Mesenchymal stem cell (in vitro differentiated cells and primary cell): ENCODE data around the gene DGKG.

Experiments
- DNase-seq: peaks from one replicate; pipeline ENCODE4 v3.0.0-alpha.2; 2013
- H2AFZ ChIP-seq: one replicate; pipeline ENCODE4 v1.6.1; 2013; ENCODE audit warnings: low read depth, mild to moderate bottlenecking, control low read depth, inconsistent platforms, low read length, moderate library complexity
- H2AK5ac ChIP-seq: 2 replicates; pipeline ENCODE4 v1.6.1; 2013; ENCODE audit warnings: low read length, moderate library complexity, mild to moderate bottlenecking, inconsistent platforms; ENCODE audit not compliant: severe bottlenecking
- H2BK120ac ChIP-seq: one replicate; pipeline ENCODE4 v1.6.1; 2013; ENCODE audit warnings: low read depth, mild to moderate bottlenecking, inconsistent platforms, low read length, moderate library complexity
- H2BK12ac ChIP-seq, 2 experiments: one replicate each; pipeline ENCODE4 v1.6.1; 2013; ENCODE audit warnings: inconsistent platforms in 2 of 2, low read length in 2 of 2, mild to moderate bottlenecking in 2 of 2, moderate library complexity in 2 of 2, control low read depth in 1 of 2
- H2BK15ac ChIP-seq: one replicate; pipeline ENCODE4 v1.6.1; 2013; ENCODE audit warnings: mild to moderate bottlenecking, low read depth, inconsistent platforms; ENCODE audit not compliant: poor library complexity, severe bottlenecking
- H2BK5ac ChIP-seq: 2 replicates; pipeline ENCODE4 v1.6.1; 2013; ENCODE audit warnings: low read depth, mild to moderate bottlenecking, low read length, control low read depth, inconsistent platforms; ENCODE audit not compliant: poor library complexity, severe bottlenecking
- H3K14ac ChIP-seq, 2 experiments: one replicate each; pipeline ENCODE4 v1.6.1; 2013; ENCODE audit warnings: inconsistent platforms in 2 of 2, low read length in 2 of 2, control low read depth in 1 of 2, mild to moderate bottlenecking in 1 of 2, moderate library complexity in 1 of 2
- H3K18ac ChIP-seq, 2 experiments: one replicate each; pipeline ENCODE4 v1.6.1; 2013; ENCODE audit warnings: inconsistent platforms in 2 of 2, low read length in 2 of 2, control low read depth in 1 of 2, low read depth in 1 of 2, mild to moderate bottlenecking in 1 of 2
- H3K23ac ChIP-seq, 2 experiments: one replicate each; pipeline ENCODE4 v1.6.1; 2013; ENCODE audit warnings: inconsistent platforms in 2 of 2, low read length in 2 of 2, mild to moderate bottlenecking in 2 of 2, moderate library complexity in 2 of 2, control low read depth in 1 of 2
- H3K27ac ChIP-seq: 2 replicates; pipeline ENCODE4 v1.5.1; 2013; ENCODE audit warnings: mild to moderate bottlenecking, moderate library complexity, low read length, control low read depth, inconsistent platforms; ENCODE audit not compliant: poor library complexity, severe bottlenecking
- H3K27me3 ChIP-seq, 2 experiments: 2 replicates each; pipeline versions ENCODE4 v1.6.1 to v1.7.0; 2013; ENCODE audit warnings: low read length in 2 of 2, mild to moderate bottlenecking in 2 of 2, moderate library complexity in 2 of 2, control low read depth in 1 of 2, inconsistent platforms in 1 of 2; ENCODE audit not compliant: control insufficient read depth in 1 of 2, insufficient read depth in 1 of 2
- H3K36me3 ChIP-seq, 2 experiments: 2 replicates each; pipeline versions ENCODE4 v1.6.1 to v1.7.0; 2013; ENCODE audit warnings: low read length in 2 of 2, control low read depth in 1 of 2, inconsistent platforms in 1 of 2, low read depth in 1 of 2, mild to moderate bottlenecking in 1 of 2; ENCODE audit not compliant: insufficient read depth in 2 of 2, control insufficient read depth in 1 of 2
- H3K4ac ChIP-seq, 2 experiments: one replicate each; pipeline ENCODE4 v1.6.1; 2013; ENCODE audit warnings: inconsistent platforms in 2 of 2, low read length in 2 of 2, mild to moderate bottlenecking in 2 of 2, moderate library complexity in 2 of 2, control low read depth in 1 of 2, low read depth in 1 of 2
- H3K4me1 ChIP-seq: 2 replicates; pipeline ENCODE4 v1.6.1; 2013; ENCODE audit warnings: low read depth, low read length, control low read depth; ENCODE audit not compliant: control insufficient read depth, insufficient read depth
- H3K4me2 ChIP-seq: 2 replicates; pipeline ENCODE4 v1.6.1; 2013; ENCODE audit warnings: low read length, mild to moderate bottlenecking, inconsistent platforms; ENCODE audit not compliant: poor library complexity, severe bottlenecking
- H3K4me3 ChIP-seq, 2 experiments: 2 replicates each; pipeline versions ENCODE4 v1.5.1 to v1.7.0; 2013; ENCODE audit warnings: low read length in 2 of 2, mild to moderate bottlenecking in 2 of 2, control low read depth in 1 of 2, low read depth in 1 of 2; ENCODE audit not compliant: insufficient read depth in 1 of 2
- H3K79me1 ChIP-seq: replicated peaks from 2 replicates; pipeline ENCODE4 v1.6.1; 2013; ENCODE audit warnings: mild to moderate bottlenecking, control low read depth, low read length, inconsistent platforms; ENCODE audit not compliant: poor library complexity, severe bottlenecking
- H3K9ac ChIP-seq: 2 replicates; pipeline ENCODE4 v1.7.0; 2013; ENCODE audit warnings: mild to moderate bottlenecking, low read length, moderate library complexity
- H3K9me3 ChIP-seq: 2 replicates; pipeline ENCODE4 v1.7.0; 2013; ENCODE audit warnings: mild to moderate bottlenecking, low read length; ENCODE audit not compliant: control insufficient read depth
- H4K8ac ChIP-seq: one replicate; pipeline ENCODE4 v1.6.1; 2013; ENCODE audit warnings: inconsistent platforms, mild to moderate bottlenecking, low read length, moderate library complexity
- H4K91ac ChIP-seq: one replicate; pipeline ENCODE4 v1.6.1; 2013; ENCODE audit warnings: mild to moderate bottlenecking, low read length, inconsistent platforms
- WGBS: methylation state at CpG from one replicate; pipeline ENCODE4 v1.1.7; 2013; ENCODE audit warnings: mixed read lengths; 5-methylcytosine and 5-hydroxymethylcytosine counted together

The DGKG gene

GRCh38 chr3:186129206-186129605 lies 232.8 kb downstream of the DGKG start:
- Histone ChIP-seq H2BK12ac (no peak overlapping the region), H2BK120ac (no peak overlapping the region), H4K91ac (no peak overlapping the region), H2AK5ac (no peak overlapping the region), H2AFZ (no peak overlapping the region), H3K79me1 (no peaks in the 10 kb centered on the region), H2BK5ac (no peak overlapping the region), H3K36me3 (no peaks in the 10 kb centered on the region), H3K27me3 (peaks cover 15 to 24% of the 10 kb centered on the region in 2 experiments), H2BK15ac (no peak overlapping the region), H3K14ac (no peak overlapping the region), H3K9ac (no peak overlapping the region), H3K9me3 (no peaks in the 10 kb centered on the region), H3K4ac (no peak overlapping the region), H3K23ac (no peak overlapping the region), H3K18ac (no peak overlapping the region), H3K4me2 (no peak overlapping the region), H3K4me1 (peaks cover 11% of the 10 kb centered on the region), H4K8ac (no peak overlapping the region), H3K4me3 (no peak overlapping the region), H3K27ac (no peak overlapping the region)
- whole genome bisulfite sequencing, result 85% methylated on average over 4 of the region's 4 CpGs
- DNase-seq, result no peak

GRCh38 chr3:186128158-186128557 lies 233.9 kb downstream of the DGKG start:
- Histone ChIP-seq H3K27ac (no peak overlapping the region), H3K23ac (no peak overlapping the region), H2BK12ac (no peak overlapping the region), H3K9ac (no peak overlapping the region), H4K8ac (no peak overlapping the region), H3K4me2 (no peak overlapping the region), H3K4ac (no peak overlapping the region), H3K9me3 (no peaks in the 10 kb centered on the region), H2AFZ (no peak overlapping the region), H2BK15ac (no peak overlapping the region), H3K4me3 (no peak overlapping the region), H2BK120ac (no peak overlapping the region), H3K4me1 (peaks cover 13% of the 10 kb centered on the region), H3K27me3 (peaks cover 12 to 17% of the 10 kb centered on the region in 2 experiments), H2BK5ac (no peak overlapping the region), H3K36me3 (no peaks in the 10 kb centered on the region), H2AK5ac (no peak overlapping the region), H3K14ac (no peak overlapping the region), H4K91ac (no peak overlapping the region), H3K18ac (no peak overlapping the region), H3K79me1 (no peaks in the 10 kb centered on the region)
- no peak for DNase-seq
- WGBS, result 67% methylated on average over 8 of the region's 8 CpGs

GRCh38 chr3:186127463-186127862 lies 234.6 kb downstream of the DGKG start:
- H3K18ac ChIP-seq, result no peak overlapping the region
- H3K4me3 ChIP-seq, result no peak overlapping the region
- H2BK15ac ChIP-seq, result no peak overlapping the region
- no peak overlapping the region for H4K91ac ChIP-seq
- no peak overlapping the region for H4K8ac ChIP-seq
- H2AFZ ChIP-seq, result no peak overlapping the region
- H2BK5ac ChIP-seq, result no peak overlapping the region
- H3K4me1 ChIP-seq, result peaks cover 13% of the 10 kb centered on the region
- H3K9ac ChIP-seq, result no peak overlapping the region
- no peaks in the 10 kb centered on the region for H3K9me3 ChIP-seq
- no peak overlapping the region for H3K23ac ChIP-seq
- no peaks in the 10 kb centered on the region for H3K36me3 ChIP-seq
- no peaks in the 10 kb centered on the region for H3K79me1 ChIP-seq
- no peak overlapping the region for H2BK120ac ChIP-seq
- no peak overlapping the region for H2AK5ac ChIP-seq
- H3K27me3 ChIP-seq, result peaks cover 10 to 14% of the 10 kb centered on the region in 2 experiments
- WGBS, result 98% methylated on average over 6 of the region's 7 CpGs
- DNase-seq, result no peak
- no peak overlapping the region for H3K4me2 ChIP-seq
- no peak overlapping the region for H3K14ac ChIP-seq
- no peak overlapping the region for H3K27ac ChIP-seq
- no peak overlapping the region for H2BK12ac ChIP-seq
- H3K4ac ChIP-seq, result no peak overlapping the region

GRCh38 chr3:186125118-186125517 lies 236.9 kb downstream of the DGKG start:
- no peak overlapping the region for H2AFZ ChIP-seq
- H2AK5ac ChIP-seq, result peak overlapping the region; percentile 33
- H3K4me1 ChIP-seq, result peaks cover 18% of the 10 kb centered on the region
- H3K79me1 ChIP-seq, result no peaks in the 10 kb centered on the region
- no peak overlapping the region for H2BK12ac ChIP-seq
- H3K36me3 ChIP-seq, result no peaks in the 10 kb centered on the region
- H3K27me3 ChIP-seq, result peaks cover under 1 to 14% of the 10 kb centered on the region in 2 experiments
- H3K4me3 ChIP-seq, result no peak overlapping the region
- no peak overlapping the region for H3K4me2 ChIP-seq
- H2BK15ac ChIP-seq, result no peak overlapping the region
- H2BK5ac ChIP-seq, result no peak overlapping the region
- H3K9ac ChIP-seq, result no peak overlapping the region
- peak overlapping the region; percentile 64 for H3K27ac ChIP-seq
- DNase-seq, result no peak
- H4K91ac ChIP-seq, result peak overlapping the region; percentile 25
- H2BK120ac ChIP-seq, result no peak overlapping the region
- no peak overlapping the region for H3K18ac ChIP-seq
- H4K8ac ChIP-seq, result no peak overlapping the region
- H3K9me3 ChIP-seq, result no peaks in the 10 kb centered on the region
- H3K4ac ChIP-seq, result no peak overlapping the region
- H3K14ac ChIP-seq, result peak overlapping the region in 1 of 2 experiments; percentile 4
- no peak overlapping the region for H3K23ac ChIP-seq
- 67% methylated on average over 2 of the region's 2 CpGs for WGBS
